ENCODE data around the gene MAP3K5. TPM values are rescaled to one million over a fixed set of nuclear protein-coding genes. Genes with fewer than 3 reads are reported as not detected.
A peak's percentile ranks its signal among the peaks of the same experiment; 100 is the strongest.

Gene MAP3K5
- polyA plus RNA-seq, 3 donors, result 9.6 to 12.0 (median 11.1) TPM

GRCh38 chr6:136550330-136551071 lies 241.8 kb downstream of the MAP3K5 start, which contains the start of gene MAP7:
Gene MAP7, minus strand, starts transcription at chr6:136550422. Its CDS starts 14 bp downstream, at chr6:136550408.
- peak within 1 kb of the TSS; percentile 82 for H3K4me2 ChIP-seq (replicated peaks; ENCODE audit: extremely low read depth, low read length, poor library complexity, severe bottlenecking)
- peaks cover under 1 to 12% of the 10 kb centered on the region in 2 donors for H3K36me3 ChIP-seq (replicated peaks in 1 of 2; ENCODE audit: control insufficient read depth in 1 of 2, insufficient read depth in 2 of 2, low read length in 2 of 2)
- peak within 1 kb of the TSS; percentile 80 for H2AFZ ChIP-seq (ENCODE audit: insufficient read depth, low read depth, low read length, poor library complexity, severe bottlenecking)
- no peak within 1 kb of the TSS for H3K27ac ChIP-seq (ENCODE audit: low read depth in 1 of 2, low read length in 2 of 2)
- Mint-ChIP-seq H3K36me3 (peaks cover 14 to 20% of the 10 kb centered on the region in 2 donors), H3K27ac (peak within 1 kb of the TSS in 2 of 7 donors; percentile 59 to 68), H3K4me1 (peaks cover 13% of the 10 kb centered on the region), H3K4me3 (peak within 1 kb of the TSS; percentile 74 to 87), H3K27me3 (ENCODE audit: low read depth in 3 of 3) (peaks cover 34 to 41% (median 35%) of the 10 kb centered on the region in 3 donors), H3K9me3 (peaks cover 0 to 8% (median 0%) of the 10 kb centered on the region in 7 donors)
- H3K27me3 ChIP-seq (ENCODE audit: control insufficient read depth in 2 of 2, insufficient read depth in 2 of 2, low read length in 2 of 2), result peaks cover 23 to 37% of the 10 kb centered on the region in 2 donors
- peak within 1 kb of the TSS; percentile 27 to 75 (median 60) for H3K4me3 ChIP-seq (replicated peaks in 1 of 3; ENCODE audit: low read depth in 2 of 3, low read length in 3 of 3)
- peak; percentile 91 for TF ChIP-seq CTCF (IDR thresholded peaks at IDR 0.05)
- H3K9ac ChIP-seq (ENCODE audit: insufficient read depth, low read length, poor library complexity, severe bottlenecking), result peak within 1 kb of the TSS; percentile 57
- H3K79me2 ChIP-seq (ENCODE audit: insufficient read depth, low read length), result no peaks in the 10 kb centered on the region
- H4K20me1 ChIP-seq (ENCODE audit: insufficient read depth, low read length), result no peaks in the 10 kb centered on the region
- H3K9me3 ChIP-seq (replicated peaks in 1 of 2; ENCODE audit: control insufficient read depth in 1 of 2, insufficient read depth in 1 of 2, low read length in 2 of 2), result no peaks in the 10 kb centered on the region
- WGBS (ENCODE audit: insufficient coverage), result 1% methylated on average over 79 of the region's 79 CpGs
- peak; percentile 18 to 27 (median 23) for DNase-seq
- intact Hi-C loops (cut with micrococcal nuclease), result no loop called here
- peaks cover 15 to 16% of the 10 kb centered on the region in 2 donors for H3K4me1 ChIP-seq (ENCODE audit: control insufficient read depth in 1 of 2, insufficient read depth in 2 of 2, low read length in 2 of 2)

- intact Hi-C loops (cut with micrococcal nuclease), result no loop called here
- peaks cover 34 to 44% (median 36%) of the 10 kb centered on the region in 3 donors for H3K27me3 Mint-ChIP-seq (ENCODE audit: low read depth in 3 of 3)
- Histone ChIP-seq H3K4me1 (ENCODE audit: control insufficient read depth in 1 of 2, insufficient read depth in 2 of 2, low read length in 2 of 2) (peaks cover 15 to 16% of the 10 kb centered on the region in 2 donors), H3K4me2 (replicated peaks; ENCODE audit: extremely low read depth, low read length, poor library complexity, severe bottlenecking) (peak overlapping the region; percentile 82), H2AFZ (ENCODE audit: insufficient read depth, low read depth, low read length, poor library complexity, severe bottlenecking) (peak overlapping the region; percentile 80), H3K27ac (ENCODE audit: low read depth in 1 of 2, low read length in 2 of 2) (no peak overlapping the region), H3K36me3 (replicated peaks in 1 of 2; ENCODE audit: control insufficient read depth in 1 of 2, insufficient read depth in 2 of 2, low read length in 2 of 2) (peaks cover 0 to 7% of the 10 kb centered on the region in 2 donors), H3K79me2 (ENCODE audit: insufficient read depth, low read length) (no peaks in the 10 kb centered on the region), H3K4me3 (replicated peaks in 1 of 3; ENCODE audit: low read depth in 2 of 3, low read length in 3 of 3) (peak overlapping the region; percentile 27 to 75 (median 60)), H3K9ac (ENCODE audit: insufficient read depth, low read length, poor library complexity, severe bottlenecking) (peak overlapping the region; percentile 57), H3K27me3 (ENCODE audit: control insufficient read depth in 2 of 2, insufficient read depth in 2 of 2, low read length in 2 of 2) (peaks cover 23 to 37% of the 10 kb centered on the region in 2 donors), H3K9me3 (replicated peaks in 1 of 2; ENCODE audit: control insufficient read depth in 1 of 2, insufficient read depth in 1 of 2, low read length in 2 of 2) (no peaks in the 10 kb centered on the region), H4K20me1 (ENCODE audit: insufficient read depth, low read length) (no peaks in the 10 kb centered on the region)
- DNase-seq, result peak in 1 of 3 donors; percentile 6
- H3K4me3 Mint-ChIP-seq, result peak overlapping the region; percentile 74 to 87
- no peak for TF ChIP-seq CTCF (IDR thresholded peaks at IDR 0.05)
- under 1% methylated on average over 46 of the region's 46 CpGs for WGBS (ENCODE audit: insufficient coverage)
- H3K36me3 Mint-ChIP-seq, result peaks cover 9 to 14% of the 10 kb centered on the region in 2 donors
- H3K27ac Mint-ChIP-seq, result peak overlapping the region in 1 of 7 donors; percentile 59
- peaks cover 0 to 8% (median 0%) of the 10 kb centered on the region in 7 donors for H3K9me3 Mint-ChIP-seq
- H3K4me1 Mint-ChIP-seq, result peaks cover 13% of the 10 kb centered on the region
Observed at GRCh38 chr6:136550045-136550329, 242.3 kb downstream of the MAP3K5 start.

All from CD14-positive monocyte (primary cell).